OCI-LY3 (cell line): ENCODE measurements around the gene LRP10.

Experiments used
- H2AFZ ChIP-seq: fragments of 200-600, 300-600 bp; shearing (Covaris generic); 2 replicates; pipeline ENCODE4 v1.6.0; 2014; ENCODE audit warnings: antibody characterized with exemption, low read depth, low read length
- H3K27ac ChIP-seq: fragments of 200-600, 300-600 bp; sonication (generic); 2 replicates; pipeline ENCODE4 v1.5.1; 2014; ENCODE audit warnings: mild to moderate bottlenecking, low read length, moderate library complexity, mixed read lengths
- H3K27me3 ChIP-seq: fragments of 200-600, 300-600 bp; sonication (generic); 2 replicates; pipeline ENCODE4 v1.6.1; 2014; ENCODE audit warnings: low read depth, low read length, mixed read lengths
- H3K36me3 ChIP-seq: fragments of 200-600, 300-600 bp; sonication (generic); replicated peaks from 2 replicates; pipeline ENCODE3; 2014; ENCODE audit warnings: low read depth, low read length, mixed read lengths
- H3K4me1 ChIP-seq: fragments of 300-600, 200-600 bp; sonication (generic); 2 replicates; pipeline ENCODE4 v1.6.1; 2014; ENCODE audit warnings: low read length, mixed read lengths
- H3K4me2 ChIP-seq: fragments of 200-600, 300-600 bp; sonication (generic); 2 replicates; pipeline ENCODE4 v1.6.1; 2014; ENCODE audit warnings: low read length, mixed read lengths
- H3K4me3 ChIP-seq: fragments of 300-600, 200-600 bp; sonication (generic); 2 replicates; pipeline ENCODE4 v1.5.1; 2014; ENCODE audit warnings: antibody characterized with exemption, mild to moderate bottlenecking, low read length, moderate library complexity
- H3K79me2 ChIP-seq: fragments of 300-600, 200-600 bp; shearing (Covaris generic); 2 replicates; pipeline ENCODE4 v1.6.1; 2014; ENCODE audit warnings: mild to moderate bottlenecking, low read length, mixed read lengths
- H3K9ac ChIP-seq: fragments of 300-600, 200-600 bp; shearing (Covaris generic); 2 replicates; pipeline ENCODE4 v1.6.0; 2014; ENCODE audit warnings: mild to moderate bottlenecking, low read length, moderate library complexity
- H3K9me3 ChIP-seq: fragments of 200-600, 300-600 bp; shearing (Covaris generic); 2 replicates; pipeline ENCODE4 v1.6.1; 2014; ENCODE audit warnings: low read length, mixed read lengths; ENCODE audit not compliant: insufficient read depth
- H4K20me1 ChIP-seq: fragments of 200-600, 300-600 bp; sonication (generic); 2 replicates; pipeline ENCODE4 v1.6.1; 2016; ENCODE audit warnings: low read length, mixed read lengths; ENCODE audit not compliant: insufficient read depth
- EZH2phosphoT487 ChIP-seq: fragments of 200-600 bp; shearing (Covaris generic); IDR thresholded peaks from 2 replicates; pipeline ENCODE4 v1.6.1; 2018; ENCODE audit warnings: antibody characterized with exemption, mixed run types, low read depth
- TF ChIP-seq, protein P1 (sequence below): fragments of 200-600, 300-600 bp; sonication (generic); IDR thresholded peaks from 2 replicates; pipeline ENCODE4 v1.5.1; 2014; ENCODE audit warnings: antibody characterized with exemption, low read length, low read depth

Gene LRP10

DNA sequence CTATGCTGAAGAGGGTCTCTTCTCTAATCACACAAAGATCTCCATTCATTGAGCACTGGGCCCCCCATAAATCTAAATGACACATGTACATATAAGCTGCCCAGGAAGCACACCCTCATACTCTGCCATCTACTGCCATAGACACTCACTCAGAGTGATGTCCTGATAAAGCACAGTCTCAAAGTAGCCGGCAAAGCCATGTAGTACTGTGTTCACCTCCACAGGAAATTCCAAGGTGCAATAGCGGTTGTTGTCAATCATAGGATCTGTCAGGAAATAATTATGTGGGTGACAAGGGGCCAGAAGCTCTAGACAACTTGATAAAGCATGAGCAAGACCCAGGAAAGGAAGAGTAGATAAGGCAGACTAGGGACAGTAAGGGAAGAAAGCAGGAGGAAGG is 50.8 kb downstream of the LRP10 start:
- Histone ChIP-seq H3K27me3 (no peaks in the 10 kb centered on the region), H3K79me2 (peaks cover 25% of the 10 kb centered on the region), H3K4me2 (no peak overlapping the region), H3K36me3 (peaks cover 53% of the 10 kb centered on the region), H3K4me1 (peaks cover 15% of the 10 kb centered on the region), H2AFZ (no peak overlapping the region), H3K27ac (no peak overlapping the region), H3K9ac (no peak overlapping the region), H3K9me3 (no peaks in the 10 kb centered on the region), H4K20me1 (no peaks in the 10 kb centered on the region), H3K4me3 (no peak overlapping the region)
- TF ChIP-seq, protein P1, sequence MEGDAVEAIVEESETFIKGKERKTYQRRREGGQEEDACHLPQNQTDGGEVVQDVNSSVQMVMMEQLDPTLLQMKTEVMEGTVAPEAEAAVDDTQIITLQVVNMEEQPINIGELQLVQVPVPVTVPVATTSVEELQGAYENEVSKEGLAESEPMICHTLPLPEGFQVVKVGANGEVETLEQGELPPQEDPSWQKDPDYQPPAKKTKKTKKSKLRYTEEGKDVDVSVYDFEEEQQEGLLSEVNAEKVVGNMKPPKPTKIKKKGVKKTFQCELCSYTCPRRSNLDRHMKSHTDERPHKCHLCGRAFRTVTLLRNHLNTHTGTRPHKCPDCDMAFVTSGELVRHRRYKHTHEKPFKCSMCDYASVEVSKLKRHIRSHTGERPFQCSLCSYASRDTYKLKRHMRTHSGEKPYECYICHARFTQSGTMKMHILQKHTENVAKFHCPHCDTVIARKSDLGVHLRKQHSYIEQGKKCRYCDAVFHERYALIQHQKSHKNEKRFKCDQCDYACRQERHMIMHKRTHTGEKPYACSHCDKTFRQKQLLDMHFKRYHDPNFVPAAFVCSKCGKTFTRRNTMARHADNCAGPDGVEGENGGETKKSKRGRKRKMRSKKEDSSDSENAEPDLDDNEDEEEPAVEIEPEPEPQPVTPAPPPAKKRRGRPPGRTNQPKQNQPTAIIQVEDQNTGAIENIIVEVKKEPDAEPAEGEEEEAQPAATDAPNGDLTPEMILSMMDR, result no peak
- no peak for TF ChIP-seq EZH2phosphoT487

DNA sequence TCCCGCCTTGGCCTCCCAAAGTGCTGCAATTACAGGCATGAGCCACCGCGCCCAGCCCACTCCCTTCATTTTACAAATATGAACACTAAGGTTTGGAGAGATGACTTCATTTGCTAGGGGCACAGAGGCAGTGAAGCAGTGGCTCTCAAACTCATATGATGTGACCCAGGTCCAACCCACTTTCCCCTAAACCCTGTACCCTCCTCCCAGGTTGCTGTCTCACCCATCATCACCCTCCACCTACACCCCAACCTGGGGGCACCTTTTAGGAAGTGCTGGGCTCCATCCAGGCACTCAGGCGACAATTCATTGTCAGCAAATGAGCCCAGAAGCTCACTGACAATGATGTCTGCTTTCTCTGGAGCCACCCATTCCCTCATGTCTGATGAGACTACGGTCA is 52.2 kb downstream of the LRP10 start:
- Histone ChIP-seq H3K4me2 (no peak overlapping the region), H3K9ac (no peak overlapping the region), H3K27me3 (no peaks in the 10 kb centered on the region), H3K36me3 (peaks cover 50% of the 10 kb centered on the region), H3K9me3 (no peaks in the 10 kb centered on the region), H3K27ac (no peak overlapping the region), H3K4me3 (no peak overlapping the region), H3K79me2 (peaks cover 25% of the 10 kb centered on the region), H4K20me1 (no peaks in the 10 kb centered on the region), H3K4me1 (peaks cover 21% of the 10 kb centered on the region), H2AFZ (no peak overlapping the region)
- TF ChIP-seq, protein P1, result no peak
- TF ChIP-seq EZH2phosphoT487, result no peak

DNA sequence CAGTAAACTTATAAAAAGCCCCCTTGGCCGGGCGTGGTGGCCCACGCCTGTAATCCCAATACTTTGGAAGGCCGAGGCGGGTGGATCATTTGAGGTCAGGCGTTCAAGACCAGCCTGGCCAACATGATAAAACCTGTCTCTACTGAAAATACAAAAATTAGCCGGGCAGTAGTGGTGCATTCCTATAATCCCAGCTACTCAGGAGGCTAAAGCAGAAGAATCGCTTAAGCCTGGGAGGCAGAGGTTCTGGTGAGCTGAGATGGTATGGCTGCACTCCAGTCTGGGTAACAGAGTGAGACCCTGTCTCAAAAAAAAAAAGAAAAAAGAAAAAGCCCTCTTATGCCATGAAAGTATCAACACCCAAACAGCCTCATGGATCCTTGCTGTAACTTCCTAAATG is 54.0 kb downstream of the LRP10 start:
- H3K79me2 ChIP-seq, result peaks cover 29% of the 10 kb centered on the region
- no peak for TF ChIP-seq EZH2phosphoT487
- TF ChIP-seq, protein P1, result no peak
- peaks cover 46% of the 10 kb centered on the region for H3K36me3 ChIP-seq
- H3K27ac ChIP-seq, result no peak overlapping the region
- H2AFZ ChIP-seq, result no peak overlapping the region
- H3K27me3 ChIP-seq, result no peaks in the 10 kb centered on the region
- no peaks in the 10 kb centered on the region for H3K9me3 ChIP-seq
- H3K4me1 ChIP-seq, result peaks cover 20% of the 10 kb centered on the region
- H3K9ac ChIP-seq, result no peak overlapping the region
- H4K20me1 ChIP-seq, result no peaks in the 10 kb centered on the region
- H3K4me3 ChIP-seq, result no peak overlapping the region
- H3K4me2 ChIP-seq, result no peak overlapping the region

DNA sequence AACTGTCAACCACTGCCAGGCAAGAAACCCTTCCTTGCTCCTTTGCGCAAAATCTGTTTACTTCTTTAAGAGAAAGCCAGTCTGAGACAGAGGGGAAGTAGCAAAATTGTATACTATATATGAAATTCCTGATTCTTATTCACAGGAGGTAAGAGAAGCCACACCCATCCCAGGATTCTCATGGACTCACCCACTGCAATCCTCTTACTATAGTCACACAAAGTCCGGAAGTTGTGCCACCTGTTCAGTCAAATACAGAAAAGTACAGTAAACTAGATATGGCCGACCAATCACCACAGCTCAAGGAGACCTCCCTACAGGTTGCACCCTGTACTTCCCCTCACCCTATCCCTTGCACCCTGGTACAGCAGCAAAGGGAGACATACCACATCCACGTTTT is 54.8 kb downstream of the LRP10 start:
- Histone ChIP-seq H3K27ac (no peak overlapping the region), H3K4me1 (peaks cover 20% of the 10 kb centered on the region), H3K9ac (no peak overlapping the region), H3K27me3 (no peaks in the 10 kb centered on the region), H3K79me2 (peaks cover 29% of the 10 kb centered on the region), H3K4me3 (no peak overlapping the region), H3K4me2 (no peak overlapping the region), H3K9me3 (no peaks in the 10 kb centered on the region), H4K20me1 (no peaks in the 10 kb centered on the region), H3K36me3 (peaks cover 38% of the 10 kb centered on the region), H2AFZ (no peak overlapping the region)
- TF ChIP-seq EZH2phosphoT487, result no peak
- TF ChIP-seq, protein P1, result no peak
